Keratinocyte (primary cell): ENCODE measurements around the gene GRIK4. TPM values are rescaled to one million over a fixed set of nuclear protein-coding genes. Genes with fewer than 3 reads are reported as not detected.

Experiments
- DNase-seq: peaks from one replicate; pipeline ENCODE4 v3.0.0-alpha.2; 2011; ENCODE audit warnings: low read depth, missing footprints, low spot score
- FAIRE-seq: peaks from 2 replicates; lab custom pipeline; 2011; peaks lifted over from hg19 to GRCh38; lab: Jason Lieb, UNC
- H2AFZ ChIP-seq: 2 replicates; pipeline ENCODE4 v1.6.0; 2012; ENCODE audit warnings: low read length, control low read depth, inconsistent platforms; ENCODE audit not compliant: control insufficient read depth
- H3K27ac ChIP-seq: 2 replicates; pipeline ENCODE4 v1.5.1; 2011; ENCODE audit warnings: low read length; ENCODE audit not compliant: control insufficient read depth, insufficient read depth
- H3K27me3 ChIP-seq: 3 replicates; pipeline ENCODE4 v1.6.0; 2011; ENCODE audit warnings: low read length; ENCODE audit not compliant: control insufficient read depth, insufficient read depth; ENCODE audit errors: extremely low read depth
- H3K36me3 ChIP-seq, 2 experiments: 2 replicates in 1 of 2; 3 replicates in 1 of 2; pipeline ENCODE4 v1.5.1; 2011; ENCODE audit warnings: low read length in 2 of 2, mild to moderate bottlenecking in 1 of 2; ENCODE audit not compliant: control insufficient read depth in 2 of 2, insufficient read depth in 2 of 2; ENCODE audit errors: extremely low read depth in 1 of 2
- H3K4me1 ChIP-seq: 3 replicates; pipeline ENCODE4 v1.5.1; 2011; ENCODE audit warnings: low read length; ENCODE audit not compliant: control insufficient read depth, insufficient read depth; ENCODE audit errors: extremely low read depth
- H3K4me2 ChIP-seq: 3 replicates; pipeline ENCODE4 v1.6.0; 2011; ENCODE audit warnings: low read depth, low read length; ENCODE audit not compliant: control insufficient read depth, insufficient read depth; ENCODE audit errors: extremely low read depth
- H3K4me3 ChIP-seq, 3 experiments: fragments of 200-600 bp in 1 of 3; sonication (generic) in 1 of 3; 2 replicates in 2 of 3; 3 replicates in 1 of 3; pipeline ENCODE4 v1.5.1; 2011 to 2016; ENCODE audit warnings: low read length in 3 of 3, mild to moderate bottlenecking in 3 of 3, control low read depth in 2 of 3, inconsistent platforms in 1 of 3, low read depth in 1 of 3, mixed read lengths in 1 of 3, mixed run types in 1 of 3, moderate library complexity in 1 of 3; ENCODE audit not compliant: control insufficient read depth in 2 of 3, insufficient read depth in 2 of 3; ENCODE audit errors: extremely low read depth in 1 of 3
- H3K79me2 ChIP-seq: 2 replicates; pipeline ENCODE4 v1.6.0; 2012; ENCODE audit warnings: low read length; ENCODE audit not compliant: control insufficient read depth, insufficient read depth
- H3K9ac ChIP-seq: 3 replicates; pipeline ENCODE4 v1.6.0; 2011; ENCODE audit warnings: low read length; ENCODE audit not compliant: control insufficient read depth, insufficient read depth; ENCODE audit errors: extremely low read depth
- H3K9me1 ChIP-seq: 3 replicates; pipeline ENCODE4 v1.6.0; 2011; ENCODE audit warnings: low read length; ENCODE audit not compliant: control insufficient read depth, insufficient read depth; ENCODE audit errors: extremely low read depth
- H3K9me3 ChIP-seq: 2 replicates; pipeline ENCODE4 v1.5.1; 2012; ENCODE audit warnings: low read depth, low read length; ENCODE audit not compliant: control insufficient read depth
- H4K20me1 ChIP-seq: 3 replicates; pipeline ENCODE4 v1.6.0; 2011; ENCODE audit warnings: low read length; ENCODE audit not compliant: control insufficient read depth, insufficient read depth; ENCODE audit errors: extremely low read depth
- CTCF ChIP-seq, 3 experiments: IDR thresholded peaks in 1 of 3; conservative IDR thresholded peaks in 1 of 3; optimal IDR thresholded peaks in 1 of 3; 2 replicates in 2 of 3; 3 replicates in 1 of 3; pipeline versions ENCODE3 to v1.5.1; 2011; ENCODE audit warnings: low read length in 3 of 3, mild to moderate bottlenecking in 3 of 3, moderate library complexity in 2 of 3, control low read depth in 1 of 3, inconsistent platforms in 1 of 3; ENCODE audit not compliant: insufficient read depth in 2 of 3; ENCODE audit errors: extremely low read depth in 1 of 3
- EZH2 ChIP-seq: IDR thresholded peaks from one replicate; pipeline ENCODE4 v1.6.1; 2012; ENCODE audit warnings: inconsistent platforms, mild to moderate bottlenecking, low read length, moderate library complexity
- dilution Hi-C: fragments of 300-500 bp; cut with MboI; formaldehyde crosslinking; loops from one replicate; pipeline ENCODE4 v1.7.0; 2020; ENCODE audit warnings: low sequenced_read_pairs; ENCODE audit not compliant: extremely low pct_ligation_motif_present
- polyA plus RNA-seq, 5 experiments: library from polyadenylated mRNA; depleted of rRNA in 3 of 5; stranded (reverse) in 3 of 5; stranded (forward) in 1 of 5; unstranded in 1 of 5; fragments of >200 nt; gene quantifications; 1 replicate in 1 of 5; 2 replicates in 3 of 5; 3 replicates in 1 of 5; pipeline versions ENCODE4 v1.2.1 to v1.2.3, GENCODE V29; 2011 to 2012; ENCODE audit warnings: missing spikeins in 2 of 5, low read depth in 1 of 5, low replicate concordance in 1 of 5

GRIK4 gene
- polyA plus RNA-seq, 1 donor (not counting 4 experiments of a cell fraction or from before 2014, with no cell fraction given) = not detected

- no peak for FAIRE-seq
- H3K9ac ChIP-seq = no peak overlapping the region
- no peaks in the 10 kb centered on the region for H3K36me3 ChIP-seq
- no peaks in the 10 kb centered on the region for H3K79me2 ChIP-seq
- H3K4me3 ChIP-seq = no peak overlapping the region
- no peaks in the 10 kb centered on the region for H3K4me1 ChIP-seq
- no peaks in the 10 kb centered on the region for H4K20me1 ChIP-seq
- dilution Hi-C loops = no loop called here
- H3K4me2 ChIP-seq = no peak overlapping the region
- no peak overlapping the region for H2AFZ ChIP-seq
- H3K9me1 ChIP-seq = no peaks in the 10 kb centered on the region
- DNase-seq = no peak
- H3K27me3 ChIP-seq = peaks cover 28% of the 10 kb centered on the region
- H3K27ac ChIP-seq = no peak overlapping the region
- no peak for TF ChIP-seq CTCF (optimal IDR thresholded peaks at IDR 0.05 in 1 of 3, IDR thresholded peaks at IDR 0.05 in 1 of 3, conservative IDR thresholded peaks at IDR 0.05 in 1 of 3; ENCODE audit: extremely low read depth in 1 of 3, insufficient read depth in 2 of 3, low read length in 3 of 3)
- no peak for TF ChIP-seq EZH2
- no peaks in the 10 kb centered on the region for H3K9me3 ChIP-seq
Observed at GRCh38 chr11:120633616-120634393, 122.3 kb downstream of the GRIK4 start.

GRCh38 chr11:120634706-120635105, 123.2 kb downstream of the GRIK4 start:
- Histone ChIP-seq H3K9me3 (no peaks in the 10 kb centered on the region), H3K36me3 (no peaks in the 10 kb centered on the region), H3K27me3 (peaks cover 28% of the 10 kb centered on the region), H4K20me1 (no peaks in the 10 kb centered on the region), H3K9me1 (no peaks in the 10 kb centered on the region), H3K4me2 (no peak overlapping the region), H3K9ac (no peak overlapping the region), H2AFZ (no peak overlapping the region), H3K4me3 (no peak overlapping the region), H3K27ac (no peak overlapping the region), H3K4me1 (no peaks in the 10 kb centered on the region), H3K79me2 (no peaks in the 10 kb centered on the region)
- FAIRE-seq = no peak
- no peak for TF ChIP-seq CTCF (optimal IDR thresholded peaks at IDR 0.05 in 1 of 3, IDR thresholded peaks at IDR 0.05 in 1 of 3, conservative IDR thresholded peaks at IDR 0.05 in 1 of 3; ENCODE audit: extremely low read depth in 1 of 3, insufficient read depth in 2 of 3, low read length in 3 of 3)
- TF ChIP-seq EZH2 = no peak
- dilution Hi-C loops = no loop called here
- no peak for DNase-seq
